Calu3 (cell line): ENCODE results near the gene MRC1. TPM values are rescaled to one million over a fixed set of nuclear protein-coding genes. Genes with fewer than 3 reads are reported as not detected.

ENCODE experiments used
- BruUV-seq: library from RNA; stranded (reverse); fragments of 400-500 nt; replicated peaks from 2 replicates; lab custom pipeline; 2021; lab: Mats Ljungman, UMichigan
- CTCF ChIA-PET: fragments of 300-600 bp; sonication (Branson Sonifier 250); formaldehyde crosslinking; loops from one replicate; lab custom pipeline; 2022; ENCODE audit warnings: antibody characterized with exemption; lab: Charles Lee
- DNase-seq: peaks from one replicate; pipeline ENCODE4 v3.0.0; 2022
- H3K27ac Mint-ChIP-seq: one replicate; pipeline ENCODE4 v1.8.0; 2022; ENCODE audit warnings: mixed read lengths; ENCODE audit not compliant: unreplicated experiment
- H3K27me3 Mint-ChIP-seq: one replicate; pipeline ENCODE4 v1.8.0; 2022; ENCODE audit warnings: mixed read lengths; ENCODE audit not compliant: unreplicated experiment
- H3K36me3 Mint-ChIP-seq: one replicate; pipeline ENCODE4 v1.8.0; 2022; ENCODE audit warnings: mild to moderate bottlenecking, moderate library complexity, mixed read lengths; ENCODE audit not compliant: insufficient read depth, unreplicated experiment
- H3K4me1 Mint-ChIP-seq: one replicate; pipeline ENCODE4 v1.8.0; 2022; ENCODE audit warnings: mild to moderate bottlenecking, low read depth, mixed read lengths; ENCODE audit not compliant: unreplicated experiment
- H3K4me3 Mint-ChIP-seq: one replicate; pipeline ENCODE4 v1.8.0; 2022; ENCODE audit warnings: mild to moderate bottlenecking, low read depth, moderate library complexity, mixed read lengths; ENCODE audit not compliant: unreplicated experiment
- H3K9me3 Mint-ChIP-seq: one replicate; pipeline ENCODE4 v1.8.0; 2022; ENCODE audit warnings: low read depth, mixed read lengths; ENCODE audit not compliant: unreplicated experiment
- intact Hi-C: fragments of 100-400 bp; cut with micrococcal nuclease; formaldehyde crosslinking; loops from one replicate; pipeline ENCODE4 v1.10.0; 2022; ENCODE audit not compliant: unreplicated experiment
- total RNA-seq: library from RNA; stranded (reverse); gene quantifications from 2 replicates; pipeline ENCODE4 v1.2.3, GENCODE V29; 2022
- TF ChIP-seq, protein P1 (sequence below): fragments of 200-600 bp; IDR thresholded peaks from one replicate; pipeline ENCODE4 v1.8.0; 2022; ENCODE audit warnings: antibody characterized with exemption; ENCODE audit not compliant: unreplicated experiment

MRC1 gene
- total RNA-seq, 1 experiment from 2014 or later = 0.09 TPM

DNA sequence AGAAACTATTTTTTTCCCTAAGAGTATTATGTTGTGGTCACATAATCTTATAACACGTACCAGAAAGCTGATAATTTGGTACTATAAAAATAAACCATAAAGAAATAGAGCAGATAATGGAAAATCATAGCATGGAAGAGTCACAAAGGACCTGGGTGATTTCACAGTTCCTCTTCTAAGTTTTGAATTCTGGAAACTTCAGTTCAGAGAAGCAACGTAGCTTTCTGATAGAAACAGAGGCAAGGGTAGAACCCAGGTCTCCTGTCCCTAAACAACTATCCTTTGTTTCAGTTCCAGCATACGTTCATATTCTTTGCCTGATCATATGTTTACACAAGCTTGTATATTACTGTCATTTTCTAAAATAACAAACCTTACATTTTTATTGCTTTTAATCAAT is 47.9 kb downstream of the MRC1 start:
- DNase-seq = no peak
- intact Hi-C loops = no loop called here
- Mint-ChIP-seq H3K4me3 (no peak overlapping the region), H3K4me1 (no peaks in the 10 kb centered on the region), H3K9me3 (no peaks in the 10 kb centered on the region), H3K36me3 (no peaks in the 10 kb centered on the region), H3K27ac (no peak overlapping the region), H3K27me3 (no peaks in the 10 kb centered on the region)
- BruUV-seq = no TSS peak
- CTCF ChIA-PET = interaction anchor here (1.2 kb wide), 1 partner anchor 9 kb away, joined by 3 read pairs; no protein-coding TSS in a partner anchor
- TF ChIP-seq, protein P1, sequence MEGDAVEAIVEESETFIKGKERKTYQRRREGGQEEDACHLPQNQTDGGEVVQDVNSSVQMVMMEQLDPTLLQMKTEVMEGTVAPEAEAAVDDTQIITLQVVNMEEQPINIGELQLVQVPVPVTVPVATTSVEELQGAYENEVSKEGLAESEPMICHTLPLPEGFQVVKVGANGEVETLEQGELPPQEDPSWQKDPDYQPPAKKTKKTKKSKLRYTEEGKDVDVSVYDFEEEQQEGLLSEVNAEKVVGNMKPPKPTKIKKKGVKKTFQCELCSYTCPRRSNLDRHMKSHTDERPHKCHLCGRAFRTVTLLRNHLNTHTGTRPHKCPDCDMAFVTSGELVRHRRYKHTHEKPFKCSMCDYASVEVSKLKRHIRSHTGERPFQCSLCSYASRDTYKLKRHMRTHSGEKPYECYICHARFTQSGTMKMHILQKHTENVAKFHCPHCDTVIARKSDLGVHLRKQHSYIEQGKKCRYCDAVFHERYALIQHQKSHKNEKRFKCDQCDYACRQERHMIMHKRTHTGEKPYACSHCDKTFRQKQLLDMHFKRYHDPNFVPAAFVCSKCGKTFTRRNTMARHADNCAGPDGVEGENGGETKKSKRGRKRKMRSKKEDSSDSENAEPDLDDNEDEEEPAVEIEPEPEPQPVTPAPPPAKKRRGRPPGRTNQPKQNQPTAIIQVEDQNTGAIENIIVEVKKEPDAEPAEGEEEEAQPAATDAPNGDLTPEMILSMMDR = no peak

DNA sequence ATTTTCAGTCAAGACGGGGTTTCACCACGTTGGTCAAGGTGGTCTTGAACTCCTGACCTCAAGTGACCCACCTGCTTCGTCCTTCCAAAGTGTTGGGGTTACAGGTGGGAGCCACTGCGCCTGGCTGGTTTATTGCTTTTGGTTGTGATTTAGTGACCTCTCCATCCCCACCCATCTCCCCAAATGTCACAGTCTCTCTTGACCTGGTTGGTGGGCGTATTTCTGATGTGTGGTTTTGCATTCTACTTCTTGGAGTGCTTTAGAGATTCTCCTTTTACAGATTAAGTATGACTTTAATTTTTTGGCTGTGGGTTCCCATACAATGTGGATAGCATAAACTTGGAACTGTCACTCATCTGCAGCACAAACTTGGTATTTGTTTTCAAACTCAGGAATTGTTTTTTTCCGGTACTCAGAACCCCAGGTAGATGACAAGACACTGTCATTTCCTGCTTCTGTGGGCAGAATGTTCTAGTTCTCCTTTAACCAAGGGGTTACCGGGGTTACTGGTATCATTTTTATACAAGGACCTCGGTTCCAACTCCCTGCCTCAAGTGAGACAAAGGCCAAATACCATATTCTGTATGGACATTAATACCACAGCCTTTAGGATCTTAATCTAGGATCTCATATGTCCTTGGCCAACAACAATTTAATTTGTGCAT is 50.5 kb downstream of the MRC1 start:
- no peaks in the 10 kb centered on the region for H3K27me3 Mint-ChIP-seq
- H3K36me3 Mint-ChIP-seq = no peaks in the 10 kb centered on the region
- DNase-seq = no peak
- H3K27ac Mint-ChIP-seq = no peak overlapping the region
- BruUV-seq = no TSS peak
- CTCF ChIA-PET = no interaction called here
- TF ChIP-seq, protein P1 = no peak
- H3K4me1 Mint-ChIP-seq = no peaks in the 10 kb centered on the region
- H3K9me3 Mint-ChIP-seq = peaks cover 2% of the 10 kb centered on the region
- intact Hi-C loops = no loop called here
- no peak overlapping the region for H3K4me3 Mint-ChIP-seq

DNA sequence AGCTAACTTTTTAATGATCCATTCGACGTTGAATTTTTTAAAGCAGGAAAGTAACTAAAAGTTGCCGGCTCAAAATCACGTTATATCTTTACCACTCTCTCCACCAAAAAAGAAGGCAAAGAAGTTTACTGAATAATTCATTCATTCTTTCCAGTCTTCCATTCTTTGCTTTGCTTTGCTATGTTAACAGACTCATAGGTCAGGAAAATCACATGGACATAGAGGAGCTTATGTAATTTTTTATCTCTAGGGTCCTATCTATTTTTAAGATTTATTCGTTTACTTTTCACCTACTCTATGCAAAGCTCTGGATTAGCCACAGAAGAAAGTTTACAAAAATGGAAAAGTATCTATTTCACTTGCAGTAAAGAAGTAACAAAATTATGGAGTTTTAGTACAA is 52.6 kb downstream of the MRC1 start:
- no peaks in the 10 kb centered on the region for H3K4me1 Mint-ChIP-seq
- H3K4me3 Mint-ChIP-seq = no peak overlapping the region
- no TSS peak for BruUV-seq
- intact Hi-C loops = no loop called here
- TF ChIP-seq, protein P1 = no peak
- H3K27ac Mint-ChIP-seq = no peak overlapping the region
- H3K36me3 Mint-ChIP-seq = no peaks in the 10 kb centered on the region
- H3K27me3 Mint-ChIP-seq = peaks cover 3% of the 10 kb centered on the region
- CTCF ChIA-PET = no interaction called here
- peaks cover 2% of the 10 kb centered on the region for H3K9me3 Mint-ChIP-seq
- no peak for DNase-seq

DNA sequence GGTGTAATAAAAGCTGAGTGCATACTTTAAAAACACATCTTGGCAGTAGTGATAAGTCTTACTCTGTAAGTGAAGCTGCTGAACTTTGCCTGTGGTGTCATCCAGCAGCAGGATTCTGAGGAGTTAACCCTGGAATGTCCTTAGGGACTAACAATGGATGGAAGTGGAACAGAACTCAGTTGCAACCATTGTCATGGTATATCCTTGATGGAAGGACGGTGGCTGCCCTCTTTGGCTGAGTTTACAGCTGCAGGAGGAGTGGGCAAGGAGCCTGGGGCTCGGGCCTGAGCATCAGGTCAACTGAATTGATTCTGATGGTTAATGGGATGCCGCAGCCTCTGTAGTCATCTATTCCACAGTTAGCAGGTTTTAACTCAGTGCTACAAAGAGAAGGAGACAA is 56.2 kb downstream of the MRC1 start:
- intact Hi-C loops = no loop called here
- CTCF ChIA-PET = no interaction called here
- no TSS peak for BruUV-seq

More for the DNA sequence above, 56.2 kb downstream of the MRC1 start:
- H3K27ac Mint-ChIP-seq = no peak overlapping the region
- no peaks in the 10 kb centered on the region for H3K36me3 Mint-ChIP-seq
- H3K4me3 Mint-ChIP-seq = no peak overlapping the region
- DNase-seq = no peak
- H3K9me3 Mint-ChIP-seq = peaks cover 2% of the 10 kb centered on the region
- peaks cover 22% of the 10 kb centered on the region for H3K27me3 Mint-ChIP-seq
- TF ChIP-seq, protein P1 = no peak
- no peaks in the 10 kb centered on the region for H3K4me1 Mint-ChIP-seq
